ENCODE data around the gene RAET1G.

RAET1G gene

DNA sequence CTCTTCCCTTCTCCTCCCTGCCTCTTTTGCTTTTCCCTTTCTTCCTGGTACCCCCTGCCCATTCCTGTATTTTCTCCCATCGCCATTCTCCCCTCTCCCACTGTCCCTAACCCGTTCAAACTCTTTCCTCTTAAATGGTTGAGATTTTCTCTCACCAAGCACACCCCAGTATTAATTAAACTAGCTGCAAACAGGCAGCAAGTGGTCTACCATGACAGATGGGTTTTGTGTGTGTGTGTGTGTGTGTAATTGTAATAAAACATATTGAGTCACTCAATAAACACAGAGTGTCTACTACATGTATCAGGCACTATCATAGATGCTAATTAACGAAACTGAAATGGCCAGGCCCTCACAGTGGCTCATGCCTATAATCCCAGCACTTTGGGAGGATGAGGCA is 31.7 kb downstream of the RAET1G start:
- H3K4me3 ChIP-seq (ENCODE audit: low read depth, low read length): no peak overlapping the region
- TF ChIP-seq, protein P1, sequence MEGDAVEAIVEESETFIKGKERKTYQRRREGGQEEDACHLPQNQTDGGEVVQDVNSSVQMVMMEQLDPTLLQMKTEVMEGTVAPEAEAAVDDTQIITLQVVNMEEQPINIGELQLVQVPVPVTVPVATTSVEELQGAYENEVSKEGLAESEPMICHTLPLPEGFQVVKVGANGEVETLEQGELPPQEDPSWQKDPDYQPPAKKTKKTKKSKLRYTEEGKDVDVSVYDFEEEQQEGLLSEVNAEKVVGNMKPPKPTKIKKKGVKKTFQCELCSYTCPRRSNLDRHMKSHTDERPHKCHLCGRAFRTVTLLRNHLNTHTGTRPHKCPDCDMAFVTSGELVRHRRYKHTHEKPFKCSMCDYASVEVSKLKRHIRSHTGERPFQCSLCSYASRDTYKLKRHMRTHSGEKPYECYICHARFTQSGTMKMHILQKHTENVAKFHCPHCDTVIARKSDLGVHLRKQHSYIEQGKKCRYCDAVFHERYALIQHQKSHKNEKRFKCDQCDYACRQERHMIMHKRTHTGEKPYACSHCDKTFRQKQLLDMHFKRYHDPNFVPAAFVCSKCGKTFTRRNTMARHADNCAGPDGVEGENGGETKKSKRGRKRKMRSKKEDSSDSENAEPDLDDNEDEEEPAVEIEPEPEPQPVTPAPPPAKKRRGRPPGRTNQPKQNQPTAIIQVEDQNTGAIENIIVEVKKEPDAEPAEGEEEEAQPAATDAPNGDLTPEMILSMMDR (IDR thresholded peaks at IDR 0.05; ENCODE audit: low read depth, low read length): no peak

GRCh38 chr6:149890629-149891045 is 32.3 kb downstream of the RAET1G start:
- TF ChIP-seq, protein P1 (IDR thresholded peaks at IDR 0.05; ENCODE audit: low read depth, low read length): no peak
- H3K4me3 ChIP-seq (ENCODE audit: low read depth, low read length): no peak overlapping the region

- TF ChIP-seq, protein P1 (IDR thresholded peaks at IDR 0.05; ENCODE audit: low read depth, low read length): no peak
- H3K4me3 ChIP-seq (ENCODE audit: low read depth, low read length): no peak overlapping the region
These were observed 33.6 kb downstream of the RAET1G start for GRCh38 chr6:149889326-149889725.

DNA sequence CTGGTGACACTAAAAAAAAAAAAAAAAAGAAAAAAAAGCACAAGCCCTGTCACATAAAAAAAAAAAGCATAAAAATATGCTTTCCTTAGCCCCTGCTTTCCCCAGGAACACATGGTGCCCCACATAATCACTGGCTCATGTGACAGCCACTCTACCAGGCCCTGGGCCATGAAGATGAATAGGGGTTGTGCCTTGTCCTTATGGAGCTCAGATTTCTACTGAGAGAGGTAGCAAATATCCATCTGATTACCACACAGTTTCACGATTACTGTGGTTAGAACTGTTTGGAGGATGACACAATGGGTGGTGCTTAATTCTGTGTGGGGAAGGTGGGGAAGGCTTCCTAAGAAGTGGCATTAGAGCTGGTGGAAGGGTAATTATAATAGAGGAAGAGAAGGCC is 34.3 kb downstream of the RAET1G start:
- no peak overlapping the region for H3K4me3 ChIP-seq (ENCODE audit: low read depth, low read length)
- TF ChIP-seq, protein P1 (IDR thresholded peaks at IDR 0.05; ENCODE audit: low read depth, low read length): no peak

- TF ChIP-seq, protein P1 (IDR thresholded peaks at IDR 0.05; ENCODE audit: low read depth, low read length): no peak
- H3K4me3 ChIP-seq (ENCODE audit: low read depth, low read length): no peak overlapping the region
These were observed 34.8 kb downstream of the RAET1G start for GRCh38 chr6:149888093-149888492.

GRCh38 chr6:149887343-149887742 is 35.6 kb downstream of the RAET1G start:
- TF ChIP-seq, protein P1 (IDR thresholded peaks at IDR 0.05; ENCODE audit: low read depth, low read length): no peak
- no peak overlapping the region for H3K4me3 ChIP-seq (ENCODE audit: low read depth, low read length)

DNA sequence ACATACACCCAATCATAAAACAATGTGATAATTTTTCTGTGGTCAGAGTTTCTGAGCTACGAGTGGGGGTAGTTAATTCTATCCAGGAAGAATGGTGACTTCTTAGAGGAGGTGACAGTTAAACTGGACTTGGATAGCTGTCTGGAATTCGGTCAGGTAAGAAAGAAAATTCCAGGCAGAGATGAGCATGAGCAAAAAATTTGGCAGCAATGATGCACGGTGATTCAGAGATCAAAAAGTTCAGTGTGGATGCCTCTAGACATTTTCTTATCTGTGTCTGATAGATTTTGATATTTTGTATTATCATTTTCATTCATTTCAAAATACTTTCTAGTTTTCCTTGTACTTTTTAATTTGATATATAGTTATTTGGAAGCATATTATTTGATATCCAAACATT is 37.0 kb downstream of the RAET1G start:
- TF ChIP-seq, protein P1 (IDR thresholded peaks at IDR 0.05; ENCODE audit: low read depth, low read length): no peak
- no peak overlapping the region for H3K4me3 ChIP-seq (ENCODE audit: low read depth, low read length)

All from WI38 (cell line).